ENCODE data around the gene MPZL2.

The MPZL2 gene

DNA sequence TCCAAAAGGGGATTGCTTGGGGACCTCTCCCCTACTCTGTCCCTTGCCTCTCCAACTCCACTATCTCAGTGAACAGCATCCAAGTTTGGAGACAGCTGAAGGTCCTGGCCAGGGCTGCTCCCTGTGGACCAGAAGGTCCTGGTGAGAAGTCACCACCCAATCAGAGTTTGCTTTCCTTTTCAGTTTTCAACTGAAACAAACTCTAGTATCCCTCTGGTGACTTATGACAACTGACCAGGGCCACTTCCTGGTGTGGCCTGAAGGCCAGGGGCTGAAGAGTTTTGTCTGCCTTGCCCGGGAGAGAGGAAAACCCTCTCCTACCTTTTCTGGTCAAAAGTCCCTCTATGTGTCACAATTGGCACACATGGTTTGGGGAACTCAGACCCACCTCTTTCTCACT is 44.4 kb downstream of the MPZL2 start:
- Histone ChIP-seq H3K9me3 (ENCODE audit: insufficient read depth, low read length) (no peaks in the 10 kb centered on the region), H3K4me3 (ENCODE audit: insufficient read length, low read depth) (no peak overlapping the region), H3K9ac (ENCODE audit: insufficient read length, low read depth) (no peak overlapping the region), H3K4me1 (ENCODE audit: insufficient read depth, insufficient read length) (no peaks in the 10 kb centered on the region), H3K36me3 (ENCODE audit: insufficient read depth, insufficient read length, low read length) (no peaks in the 10 kb centered on the region), H3K27me3 (ENCODE audit: insufficient read depth, insufficient read length) (no peaks in the 10 kb centered on the region)
- no peak for DNase-seq (ENCODE audit: low read depth, low spot score)
- no peak for TF ChIP-seq SUZ12 (IDR thresholded peaks at IDR 0.05; ENCODE audit: extremely low read depth, insufficient read depth, insufficient read length)
- TF ChIP-seq YY1 (IDR thresholded peaks at IDR 0.05; ENCODE audit: insufficient read depth, insufficient read length), result no peak
- no peak for TF ChIP-seq ZNF274 (IDR thresholded peaks at IDR 0.05; ENCODE audit: low read depth, low read length)

DNA sequence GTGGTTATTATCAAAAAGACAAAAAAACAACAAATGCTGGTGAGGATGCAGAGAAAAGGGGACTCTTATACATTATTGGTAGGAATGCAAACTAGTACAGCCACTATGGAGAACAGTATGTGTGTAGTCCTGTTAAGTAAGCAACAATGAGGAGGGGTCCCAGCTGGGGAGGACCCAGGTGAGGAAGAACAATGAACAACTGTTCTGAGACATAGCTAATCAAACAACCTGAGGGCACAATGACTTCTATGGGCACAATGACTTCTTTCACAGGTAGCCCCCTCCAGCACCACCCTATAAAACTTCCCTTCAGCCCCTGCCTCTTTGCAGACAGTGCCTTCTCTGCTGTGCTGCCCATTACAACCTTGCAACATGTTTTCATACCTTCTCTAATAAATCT is 44.9 kb downstream of the MPZL2 start:
- H3K36me3 ChIP-seq (ENCODE audit: insufficient read depth, insufficient read length, low read length), result no peaks in the 10 kb centered on the region
- peaks cover 4% of the 10 kb centered on the region for H3K4me1 ChIP-seq (ENCODE audit: insufficient read depth, insufficient read length)
- H3K9me3 ChIP-seq (ENCODE audit: insufficient read depth, low read length), result no peaks in the 10 kb centered on the region
- no peak overlapping the region for H3K9ac ChIP-seq (ENCODE audit: insufficient read length, low read depth)
- no peak for DNase-seq (ENCODE audit: low read depth, low spot score)
- H3K27me3 ChIP-seq (ENCODE audit: insufficient read depth, insufficient read length), result no peaks in the 10 kb centered on the region
- no peak overlapping the region for H3K4me3 ChIP-seq (ENCODE audit: insufficient read length, low read depth)
- TF ChIP-seq SUZ12 (IDR thresholded peaks at IDR 0.05; ENCODE audit: extremely low read depth, insufficient read depth, insufficient read length) (no peak), ZNF274 (IDR thresholded peaks at IDR 0.05; ENCODE audit: low read depth, low read length) (no peak), YY1 (IDR thresholded peaks at IDR 0.05; ENCODE audit: insufficient read depth, insufficient read length) (no peak)

DNA sequence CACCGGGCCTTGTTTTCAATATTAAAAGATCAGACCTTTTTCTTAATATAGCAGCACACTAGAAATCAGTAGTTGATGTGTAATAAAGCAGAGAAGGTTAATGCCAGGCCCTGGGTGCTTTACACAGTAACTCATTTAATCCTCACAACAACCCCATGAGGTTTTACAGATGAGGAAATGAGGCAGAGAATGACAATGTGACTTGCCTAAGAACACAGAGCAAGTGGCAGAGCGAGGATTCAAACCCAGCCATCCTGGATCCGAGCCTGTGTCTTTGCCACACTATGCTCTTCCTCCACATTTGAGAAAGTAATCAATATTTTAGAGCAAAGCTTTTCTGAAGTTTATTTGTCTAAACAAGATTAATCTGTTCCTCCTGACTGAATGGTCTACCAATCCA is 46.5 kb downstream of the MPZL2 start:
- Histone ChIP-seq H3K4me1 (ENCODE audit: insufficient read depth, insufficient read length) (peaks cover 7% of the 10 kb centered on the region), H3K9me3 (ENCODE audit: insufficient read depth, low read length) (no peaks in the 10 kb centered on the region), H3K9ac (ENCODE audit: insufficient read length, low read depth) (no peak overlapping the region), H3K4me3 (ENCODE audit: insufficient read length, low read depth) (no peak overlapping the region), H3K27me3 (ENCODE audit: insufficient read depth, insufficient read length) (no peaks in the 10 kb centered on the region), H3K36me3 (ENCODE audit: insufficient read depth, insufficient read length, low read length) (no peaks in the 10 kb centered on the region)
- no peak for TF ChIP-seq YY1 (IDR thresholded peaks at IDR 0.05; ENCODE audit: insufficient read depth, insufficient read length)
- DNase-seq (ENCODE audit: low read depth, low spot score), result no peak

DNA sequence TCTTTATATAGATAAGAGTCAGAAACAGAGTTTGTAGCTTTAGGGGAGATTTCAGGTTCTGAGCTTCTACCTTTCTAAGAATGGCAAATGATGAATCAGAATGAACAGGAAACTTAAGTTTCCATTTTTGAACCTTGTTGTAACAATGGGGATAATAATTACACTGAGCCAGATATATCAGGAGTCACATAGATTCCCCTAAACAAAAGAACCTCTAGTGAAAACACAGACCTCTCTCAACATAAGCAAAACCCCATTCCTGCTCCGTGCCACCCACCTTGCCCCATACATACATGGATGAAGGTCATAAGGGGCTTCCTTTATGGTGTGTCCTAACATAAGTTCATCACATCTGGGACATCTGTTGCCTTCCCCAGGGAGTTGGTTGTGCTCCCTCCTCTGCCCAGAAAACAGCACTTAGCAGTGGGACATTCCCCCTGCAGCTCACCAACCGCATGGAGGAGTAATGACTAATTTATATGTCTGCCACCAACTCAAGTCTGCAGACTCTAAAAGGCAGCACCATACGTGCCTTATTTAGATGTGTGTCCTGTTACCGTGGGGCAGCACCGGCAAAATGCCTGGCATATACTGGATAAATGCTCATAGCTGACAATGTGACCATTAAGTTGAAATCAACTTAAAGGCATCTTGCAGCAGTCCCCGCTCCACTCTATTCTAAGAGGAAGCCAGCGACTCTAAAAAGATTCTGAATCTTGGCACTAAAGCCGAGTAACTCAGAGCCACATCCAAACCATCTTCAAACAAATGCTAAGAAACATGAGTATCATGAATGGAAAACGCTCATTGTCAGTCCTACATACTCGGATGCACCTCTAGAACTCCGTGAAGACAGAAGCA is 47.2 kb downstream of the MPZL2 start:
- TF ChIP-seq SUZ12 (IDR thresholded peaks at IDR 0.05; ENCODE audit: extremely low read depth, insufficient read depth, insufficient read length), result no peak
- no peak for TF ChIP-seq ZNF274 (IDR thresholded peaks at IDR 0.05; ENCODE audit: low read depth, low read length)
- no peak for TF ChIP-seq YY1 (IDR thresholded peaks at IDR 0.05; ENCODE audit: insufficient read depth, insufficient read length)
- Histone ChIP-seq H3K9me3 (ENCODE audit: insufficient read depth, low read length) (no peaks in the 10 kb centered on the region), H3K27me3 (ENCODE audit: insufficient read depth, insufficient read length) (no peaks in the 10 kb centered on the region), H3K4me1 (ENCODE audit: insufficient read depth, insufficient read length) (peaks cover 7% of the 10 kb centered on the region), H3K9ac (ENCODE audit: insufficient read length, low read depth) (no peak overlapping the region), H3K4me3 (ENCODE audit: insufficient read length, low read depth) (no peak overlapping the region), H3K36me3 (ENCODE audit: insufficient read depth, insufficient read length, low read length) (no peaks in the 10 kb centered on the region)
- DNase-seq (ENCODE audit: low read depth, low spot score), result no peak

- peaks cover 7% of the 10 kb centered on the region for H3K4me1 ChIP-seq (ENCODE audit: insufficient read depth, insufficient read length)
- no peak overlapping the region for H3K4me3 ChIP-seq (ENCODE audit: insufficient read length, low read depth)
- no peak overlapping the region for H3K9ac ChIP-seq (ENCODE audit: insufficient read length, low read depth)
- H3K9me3 ChIP-seq (ENCODE audit: insufficient read depth, low read length), result no peaks in the 10 kb centered on the region
- no peaks in the 10 kb centered on the region for H3K27me3 ChIP-seq (ENCODE audit: insufficient read depth, insufficient read length)
- TF ChIP-seq ZNF274 (IDR thresholded peaks at IDR 0.05; ENCODE audit: low read depth, low read length) (no peak), SUZ12 (IDR thresholded peaks at IDR 0.05; ENCODE audit: extremely low read depth, insufficient read depth, insufficient read length) (no peak), YY1 (IDR thresholded peaks at IDR 0.05; ENCODE audit: insufficient read depth, insufficient read length) (no peak)
- DNase-seq (ENCODE audit: low read depth, low spot score), result no peak
- no peaks in the 10 kb centered on the region for H3K36me3 ChIP-seq (ENCODE audit: insufficient read depth, insufficient read length, low read length)
Measured at GRCh38 chr11:118215765-118216164, 48.3 kb downstream of the MPZL2 start.

GRCh38 chr11:118215262-118215661 is 48.8 kb downstream of the MPZL2 start:
- Histone ChIP-seq H3K4me1 (ENCODE audit: insufficient read depth, insufficient read length) (peaks cover 7% of the 10 kb centered on the region), H3K9me3 (ENCODE audit: insufficient read depth, low read length) (no peaks in the 10 kb centered on the region), H3K36me3 (ENCODE audit: insufficient read depth, insufficient read length, low read length) (no peaks in the 10 kb centered on the region)

GRCh38 chr11:118214210-118214914 is 49.7 kb downstream of the MPZL2 start:
- DNase-seq (ENCODE audit: low read depth, low spot score), result no peak

More at GRCh38 chr11:118215262-118215661, 48.8 kb downstream of the MPZL2 start:
- Histone ChIP-seq H3K27me3 (ENCODE audit: insufficient read depth, insufficient read length) (no peaks in the 10 kb centered on the region), H3K4me3 (ENCODE audit: insufficient read length, low read depth) (no peak overlapping the region), H3K9ac (ENCODE audit: insufficient read length, low read depth) (no peak overlapping the region)
- DNase-seq (ENCODE audit: low read depth, low spot score), result no peak
- no peak for TF ChIP-seq YY1 (IDR thresholded peaks at IDR 0.05; ENCODE audit: insufficient read depth, insufficient read length)

More at GRCh38 chr11:118214210-118214914, 49.7 kb downstream of the MPZL2 start:
- Histone ChIP-seq H3K9me3 (ENCODE audit: insufficient read depth, low read length) (no peaks in the 10 kb centered on the region), H3K9ac (ENCODE audit: insufficient read length, low read depth) (no peak overlapping the region), H3K36me3 (ENCODE audit: insufficient read depth, insufficient read length, low read length) (no peaks in the 10 kb centered on the region), H3K4me1 (ENCODE audit: insufficient read depth, insufficient read length) (peaks cover 7% of the 10 kb centered on the region), H3K4me3 (ENCODE audit: insufficient read length, low read depth) (no peak overlapping the region), H3K27me3 (ENCODE audit: insufficient read depth, insufficient read length) (no peaks in the 10 kb centered on the region)
- TF ChIP-seq SUZ12 (IDR thresholded peaks at IDR 0.05; ENCODE audit: extremely low read depth, insufficient read depth, insufficient read length), result no peak
- TF ChIP-seq ZNF274 (IDR thresholded peaks at IDR 0.05; ENCODE audit: low read depth, low read length), result no peak
- no peak for TF ChIP-seq YY1 (IDR thresholded peaks at IDR 0.05; ENCODE audit: insufficient read depth, insufficient read length)
